CD4-positive, alpha-beta T cell (primary cell): Measurements from ENCODE around the gene TPGS1. TPM values are rescaled to one million over a fixed set of nuclear protein-coding genes. Genes with fewer than 3 reads are reported as not detected.

Source experiments
- ATAC-seq: fragments of 200-7000 bp; cut with Tn5 transposase; one replicate; pipeline ENCODE4 v1.10.0; 2022; ENCODE audit warnings: mild to moderate bottlenecking; ENCODE audit not compliant: poor library complexity
- CTCF ChIA-PET: fragments of 350-600 bp; sonication (Branson Sonifier 250); formaldehyde crosslinking; loops from one replicate; lab custom pipeline; 2021; ENCODE audit warnings: antibody characterized with exemption, inconsistent platforms; lab: Charles Lee
- POLR2A ChIA-PET: fragments of 350-600 bp; sonication (Branson Sonifier 250); formaldehyde crosslinking; loops from one replicate; lab custom pipeline; 2021; ENCODE audit warnings: antibody characterized with exemption, inconsistent platforms; lab: Charles Lee
- DNase-seq, 14 experiments: peaks; one replicate each; pipeline ENCODE4 v3.0.0-alpha.2; 2013 to 2020; ENCODE audit warnings: mixed read lengths in 2 of 14
- H3K27ac ChIP-seq, 2 donors: one replicate each; pipeline versions ENCODE4 v1.5.1 to v1.7.0; 2013; ENCODE audit warnings: low read length in 2 of 2, low read depth in 1 of 2, mild to moderate bottlenecking in 1 of 2
- H3K27me3 ChIP-seq, 2 experiments: 1 replicate in 1 of 2; 2 replicates in 1 of 2; pipeline versions ENCODE4 v1.6.1 to v1.7.0; 2013; ENCODE audit warnings: low read length in 2 of 2, control low read depth in 1 of 2, mild to moderate bottlenecking in 1 of 2, moderate library complexity in 1 of 2; ENCODE audit not compliant: insufficient read depth in 2 of 2, control insufficient read depth in 1 of 2
- H3K36me3 ChIP-seq: one replicate; pipeline ENCODE4 v1.6.1; 2013; ENCODE audit warnings: low read length, control low read depth; ENCODE audit not compliant: insufficient read depth
- H3K4me1 ChIP-seq: one replicate; pipeline ENCODE4 v1.6.1; 2013; ENCODE audit warnings: low read length, control low read depth; ENCODE audit not compliant: insufficient read depth
- H3K4me3 ChIP-seq: one replicate; pipeline ENCODE4 v1.5.1; 2013; ENCODE audit warnings: mild to moderate bottlenecking, low read length, moderate library complexity
- H3K9me3 ChIP-seq, 2 experiments: 1 replicate in 1 of 2; 2 replicates in 1 of 2; pipeline versions ENCODE4 v1.6.1 to v1.7.0; 2013; ENCODE audit warnings: low read length in 2 of 2, mild to moderate bottlenecking in 2 of 2, control low read depth in 1 of 2, moderate library complexity in 1 of 2; ENCODE audit not compliant: control insufficient read depth in 1 of 2, insufficient read depth in 1 of 2
- H3K27ac Mint-ChIP-seq: one replicate; pipeline ENCODE4 v1.8.0; 2020; ENCODE audit warnings: mixed read lengths
- H3K27me3 Mint-ChIP-seq: one replicate; pipeline ENCODE4 v1.8.0; 2021; ENCODE audit warnings: mixed read lengths
- H3K36me3 Mint-ChIP-seq: one replicate; pipeline ENCODE4 v1.8.0; 2021; ENCODE audit warnings: low read depth, mixed read lengths
- H3K4me1 Mint-ChIP-seq: one replicate; pipeline ENCODE4 v1.8.0; 2021; ENCODE audit warnings: low read depth, mixed read lengths
- H3K4me3 Mint-ChIP-seq: one replicate; pipeline ENCODE4 v1.8.0; 2020; ENCODE audit warnings: mild to moderate bottlenecking, mixed read lengths
- H3K9me3 Mint-ChIP-seq: one replicate; pipeline ENCODE4 v1.8.0; 2020; ENCODE audit warnings: mixed read lengths
- CTCF ChIP-seq: fragments of 200-600 bp; IDR thresholded peaks from one replicate; pipeline ENCODE4 v1.8.0; 2022; ENCODE audit warnings: antibody characterized with exemption, mild to moderate bottlenecking
- intact Hi-C, 2 experiments: fragments of 100-400 bp; cut with DNase I in 1 of 2; cut with micrococcal nuclease in 1 of 2; formaldehyde crosslinking; loops; one replicate each; pipeline versions ENCODE4 v1.15.1 to v1.9.0; 2023 to 2025; cut with DNase I, micrococcal nuclease
- total RNA-seq, 174 experiments: library from RNA in 2 of 174; stranded (reverse) in 2 of 174; gene quantifications; one replicate each; pipeline ENCODE4 v1.2.3 and lab custom pipeline; 2021 to 2026

TPGS1 gene
- total RNA-seq, 2 experiments from 2014 or later = 17.2 to 18.2 TPM

- no peak overlapping the region for H3K4me3 Mint-ChIP-seq
- H3K4me1 Mint-ChIP-seq = no peaks in the 10 kb centered on the region
- intact Hi-C loops = no loop called here
- CTCF ChIA-PET = interaction anchor here (2.2 kb wide), 1 partner anchor 7 kb away, joined by 10 read pairs; no protein-coding TSS in a partner anchor
- no peak for TF ChIP-seq CTCF
- Histone ChIP-seq H3K27me3 (peaks cover 19 to 27% of the 10 kb centered on the region in 2 experiments), H3K27ac (no peak overlapping the region), H3K4me1 (peaks cover 23% of the 10 kb centered on the region), H3K9me3 (peaks cover 0 to 16% of the 10 kb centered on the region in 2 experiments), H3K4me3 (no peak overlapping the region), H3K36me3 (no peaks in the 10 kb centered on the region)
- ATAC-seq (no peak), DNase-seq (no peak)
- H3K27me3 Mint-ChIP-seq = peaks cover 18% of the 10 kb centered on the region
- H3K9me3 Mint-ChIP-seq = no peaks in the 10 kb centered on the region
- H3K36me3 Mint-ChIP-seq = no peaks in the 10 kb centered on the region
- H3K27ac Mint-ChIP-seq = no peak overlapping the region
- POLR2A ChIA-PET = no interaction called here
These were observed 8.2 kb upstream of the TPGS1 start for GRCh38 chr19:498977-499623.

DNA sequence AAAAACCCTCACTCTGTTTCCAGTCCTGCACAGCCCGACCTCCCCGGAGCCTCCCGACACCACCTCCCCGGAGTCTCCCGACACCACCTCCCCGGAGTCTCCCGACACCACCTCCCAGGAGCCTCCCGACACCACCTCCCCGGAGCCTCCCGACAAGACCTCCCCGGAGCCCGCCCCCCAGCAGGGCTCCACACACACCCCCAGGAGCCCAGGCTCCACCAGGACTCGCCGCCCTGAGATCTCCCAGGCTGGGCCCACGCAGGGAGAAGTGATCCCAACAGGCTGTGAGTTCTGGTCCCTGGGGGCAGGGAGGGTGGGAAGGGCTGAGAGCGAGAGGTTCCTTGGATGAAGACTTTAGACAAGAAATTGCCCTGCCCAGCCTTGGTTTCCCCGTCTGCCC lies 5.7 kb upstream of the TPGS1 start:
- peaks cover 11% of the 10 kb centered on the region for H3K4me1 Mint-ChIP-seq
- no peak overlapping the region for H3K4me3 ChIP-seq
- no peaks in the 10 kb centered on the region for H3K9me3 Mint-ChIP-seq
- DNase-seq (no peak), ATAC-seq (no peak)
- H3K4me1 ChIP-seq = peaks cover 24% of the 10 kb centered on the region
- no peaks in the 10 kb centered on the region for H3K36me3 ChIP-seq
- peaks cover 13% of the 10 kb centered on the region for H3K27me3 Mint-ChIP-seq
- ChIA-PET POLR2A (no interaction called here), CTCF (no interaction called here)
- H3K27ac ChIP-seq = no peak overlapping the region
- H3K36me3 Mint-ChIP-seq = no peaks in the 10 kb centered on the region
- H3K9me3 ChIP-seq = peaks cover 0 to 7% of the 10 kb centered on the region in 2 experiments
- H3K27me3 ChIP-seq = peaks cover 12 to 15% of the 10 kb centered on the region in 2 experiments
- no peak overlapping the region for H3K4me3 Mint-ChIP-seq
- no peak overlapping the region for H3K27ac Mint-ChIP-seq
- intact Hi-C loops = loop anchor here in 1 of 2 experiments (10.0 kb wide), 1 partner anchor 207 kb away; the partner anchor contains the start of gene PLPP2
- no peak for TF ChIP-seq CTCF

GRCh38 chr19:504616-505015 lies 2.7 kb upstream of the TPGS1 start:
- H3K27me3 Mint-ChIP-seq = peaks cover under 1% of the 10 kb centered on the region
- no peak overlapping the region for H3K27ac Mint-ChIP-seq
- H3K36me3 ChIP-seq = peaks cover 7% of the 10 kb centered on the region
- no peaks in the 10 kb centered on the region for H3K9me3 ChIP-seq
- intact Hi-C loops = loop anchor here in 1 of 2 experiments (5.0 to 10.0 kb wide), 4 partner anchors 68 to 293 kb away; partner anchors contain the start of genes BSG, MIER2, PLPP2 and PTBP1
- TF ChIP-seq CTCF = no peak
- no peak overlapping the region for H3K4me3 Mint-ChIP-seq
- H3K36me3 Mint-ChIP-seq = peaks cover 10% of the 10 kb centered on the region
- no peaks in the 10 kb centered on the region for H3K9me3 Mint-ChIP-seq
- ChIA-PET POLR2A (no interaction called here), CTCF (interaction anchor here (1.8 kb wide), 1 partner anchor 9 kb away, joined by 7 read pairs; no protein-coding TSS in a partner anchor)
- DNase-seq (no peak), ATAC-seq (no peak)
- peaks cover 35% of the 10 kb centered on the region for H3K4me1 ChIP-seq
- H3K4me1 Mint-ChIP-seq = peaks cover 23% of the 10 kb centered on the region
- H3K27me3 ChIP-seq = no peaks in the 10 kb centered on the region
- H3K4me3 ChIP-seq = no peak overlapping the region
- H3K27ac ChIP-seq = no peak overlapping the region
